GM12878 (cell line): ENCODE measurements around the gene TMED7. TPM values are rescaled to one million over a fixed set of nuclear protein-coding genes. Genes with fewer than 3 reads are reported as not detected.

Experiments used
- ASH2L ChIP-seq: fragments of 300-600, 200-600 bp; sonication (generic); IDR thresholded peaks from 2 replicates; pipeline ENCODE4 v1.6.1; 2017; ENCODE audit warnings: low read depth, mild to moderate bottlenecking, borderline replicate concordance
- BHLHE40 ChIP-seq, 2 experiments: fragments of 450-650 bp in 1 of 2; IDR thresholded peaks; 2 replicates each; pipeline ENCODE4 v1.6.1; 2011 to 2017; ENCODE audit warnings: low read depth in 2 of 2, borderline replicate concordance in 1 of 2, improper control_type of control experiment in 1 of 2, low read length in 1 of 2, mild to moderate bottlenecking in 1 of 2
- BMI1 ChIP-seq: fragments of 450-650 bp; IDR thresholded peaks from 2 replicates; pipeline ENCODE4 v1.6.1; 2016; ENCODE audit warnings: mild to moderate bottlenecking, moderate library complexity, borderline replicate concordance
- CEBPZ ChIP-seq: fragments of 150-350 bp; IDR thresholded peaks from 2 replicates; pipeline ENCODE4 v1.6.1; 2016; ENCODE audit warnings: low read depth, low read length
- CREB1 ChIP-seq: IDR thresholded peaks from 2 replicates; pipeline ENCODE4 v1.6.1; 2012; ENCODE audit warnings: low read depth, mild to moderate bottlenecking, inconsistent platforms
- CREM ChIP-seq: IDR thresholded peaks from 2 replicates; pipeline ENCODE4 v1.6.1; 2014; ENCODE audit warnings: antibody characterized with exemption, low read depth
- IRF3 ChIP-seq: fragments of 450-650 bp; IDR thresholded peaks from 2 replicates; pipeline ENCODE4 v1.6.1; 2014; ENCODE audit warnings: mild to moderate bottlenecking
- IRF5 ChIP-seq: fragments of 450-650 bp; IDR thresholded peaks from 2 replicates; pipeline ENCODE4 v1.6.1; 2017; ENCODE audit warnings: borderline replicate concordance
- MXI1 ChIP-seq: fragments of 150-350 bp; IDR thresholded peaks from 2 replicates; pipeline ENCODE4 v1.6.1; 2011; ENCODE audit warnings: low read depth, mild to moderate bottlenecking, inconsistent platforms, low read length, improper control_type of control experiment
- PRDM15 ChIP-seq: fragments of 450-650 bp; formaldehyde crosslinking; IDR thresholded peaks from 2 replicates; pipeline ENCODE4 v1.4.0; 2020; ENCODE audit warnings: mild to moderate bottlenecking, moderate library complexity
- RB1 ChIP-seq: fragments of 450-650 bp; formaldehyde crosslinking; IDR thresholded peaks from 2 replicates; pipeline ENCODE4 v1.6.1; 2017; ENCODE audit warnings: mild to moderate bottlenecking, borderline replicate concordance
- TARDBP ChIP-seq: IDR thresholded peaks from 2 replicates; pipeline ENCODE4 v1.6.1; 2016; ENCODE audit warnings: borderline replicate concordance
- ZBTB11 ChIP-seq: fragments of 450-650 bp; formaldehyde crosslinking; IDR thresholded peaks from 2 replicates; pipeline ENCODE4 v1.5.0; 2022; ENCODE audit warnings: mild to moderate bottlenecking, missing genetic modification characterization
- ZNF384 ChIP-seq: IDR thresholded peaks from 2 replicates; pipeline ENCODE4 v1.6.1; 2012; ENCODE audit warnings: low read depth, mild to moderate bottlenecking, low read length, improper control_type of control experiment, borderline replicate concordance
- polyA plus RNA-seq, 11 experiments: library from polyadenylated mRNA; depleted of rRNA in 4 of 11; unstranded in 6 of 11; stranded (reverse) in 5 of 11; fragments of >200 nt; fragmentation: Nextera tagmentation in 4 of 11; fragmentation: Illumina TruSeq in 1 of 11; extraction: Ambion mirVana in 4 of 11; extraction: Trizol in 1 of 11; gene quantifications; 1 replicate in 1 of 11; 2 replicates in 10 of 11; pipeline versions ENCODE4 v1.2.1 to v1.2.3, GENCODE V29; 2011 to 2016; ENCODE audit warnings: inconsistent platforms in 2 of 11, missing spikeins in 2 of 11, low read depth in 1 of 11
- total RNA-seq, 4 experiments: library from RNA; depleted of rRNA in 3 of 4; stranded (reverse); fragments of >200 nt in 3 of 4; fragmentation: Illumina TruSeq in 1 of 4; extraction: Trizol in 1 of 4; gene quantifications; 2 replicates each; pipeline versions ENCODE4 v1.2.1 to v1.2.3, GENCODE V29; 2013 to 2021

TMED7 gene
- total and polyA plus RNA-seq, 10 of the 15 experiments (the other 5 are each of a cell fraction or from before 2014, with no cell fraction given), result 8.0 to 37.3 (median 25.2) TPM

- TF ChIP-seq ZBTB11 (no peak), CEBPZ (no peak), PRDM15 (CRISPR knock-in tag) (no peak), IRF3 (no peak), MXI1 (peak; percentile 69; the same call in 1 of the 2 replicates), ASH2L (0 out of 2 replicates have a peak, but pooled peaks have one; percentile 42), ZNF384 (peak; percentile 88), CREM (peak; percentile 66), BMI1 (no peak), RB1 (no peak), CREB1 (peak; percentile 58; the same call in 1 of the 2 replicates), TARDBP (no peak), IRF5 (no peak), BHLHE40 (IDR thresholded peaks at IDR 0.05; ENCODE audit: borderline replicate concordance in 1 of 2, low read depth in 2 of 2, low read length in 1 of 2) (peak; percentile 12 to 50; a peak in 2 of 4 replicates)
Measured at GRCh38 chr5:115601701-115602590, 23.9 kb downstream of the TMED7 start, which contains the start of gene TICAM2 (continued).
